Spleen (tissue), 11 donors: ENCODE data around the gene FHIT. TPM values are rescaled to one million over a fixed set of nuclear protein-coding genes. Genes with fewer than 3 reads are reported as not detected.

Source experiments
- DNase-seq: peaks from one replicate; pipeline ENCODE4 v3.0.0-alpha.2; 2020
- H3K27ac ChIP-seq, 8 donors: fragments of 200-600 bp; sonication (generic) in 7 of 8; 1 replicate in 4 of 8; 2 replicates in 4 of 8; pipeline versions ENCODE4 v1.5.0 to v1.8.0; 2016 to 2021; ENCODE audit warnings: inconsistent platforms in 4 of 8, mild to moderate bottlenecking in 4 of 8, moderate library complexity in 1 of 8
- H3K27me3 ChIP-seq, 7 donors: fragments of 200-600 bp; sonication (generic) in 6 of 7; replicated peaks in 1 of 7; 1 replicate in 4 of 7; 2 replicates in 3 of 7; pipeline versions ENCODE4 v1.5.0 to v1.8.0; 2016 to 2021; ENCODE audit warnings: inconsistent platforms in 3 of 7, mild to moderate bottlenecking in 1 of 7
- H3K36me3 ChIP-seq, 6 donors: fragments of 200-600 bp; sonication (generic) in 5 of 6; 1 replicate in 4 of 6; 2 replicates in 2 of 6; pipeline versions ENCODE4 v1.5.0 to v1.8.0; 2016 to 2021; ENCODE audit warnings: inconsistent platforms in 2 of 6
- H3K4me1 ChIP-seq, 6 donors: fragments of 200-600 bp; sonication (generic) in 5 of 6; 1 replicate in 3 of 6; 2 replicates in 3 of 6; pipeline versions ENCODE4 v1.5.0 to v1.8.0; 2016 to 2021; ENCODE audit warnings: inconsistent platforms in 3 of 6
- H3K4me3 ChIP-seq, 8 donors: fragments of 200-600 bp; sonication (generic) in 7 of 8; 1 replicate in 4 of 8; 2 replicates in 4 of 8; pipeline versions ENCODE4 v1.5.0 to v1.8.0; 2016 to 2021; ENCODE audit warnings: inconsistent platforms in 4 of 8, mild to moderate bottlenecking in 4 of 8, moderate library complexity in 2 of 8
- H3K9me3 ChIP-seq, 8 donors: fragments of 200-600 bp; sonication (generic) in 7 of 8; 1 replicate in 4 of 8; 2 replicates in 4 of 8; pipeline versions ENCODE4 v1.5.0 to v1.8.0; 2016 to 2021; ENCODE audit warnings: inconsistent platforms in 4 of 8
- CTCF ChIP-seq, 11 experiments: fragments of 200-600 bp in 7 of 11; fragments of 450-650 bp in 4 of 11; sonication (generic) in 4 of 11; IDR thresholded peaks in 8 of 11; conservative IDR thresholded peaks in 3 of 11; 1 replicate in 7 of 11; 2 replicates in 4 of 11; pipeline versions ENCODE4 v1.4.0 to v1.8.0; 2016 to 2021; ENCODE audit warnings: antibody characterized with exemption in 11 of 11, inconsistent platforms in 4 of 11, mild to moderate bottlenecking in 1 of 11
- POLR2A ChIP-seq, 3 donors: fragments of 450-650 bp; IDR thresholded peaks; one replicate each; pipeline ENCODE4 v1.5.1; 2017; ENCODE audit warnings: antibody characterized with exemption in 3 of 3, mild to moderate bottlenecking in 1 of 3
- POLR2AphosphoS5 ChIP-seq, 3 donors: sonication (generic); formaldehyde crosslinking; IDR thresholded peaks; one replicate each; pipeline ENCODE4 v1.5.1; 2017; ENCODE audit warnings: antibody characterized with exemption in 3 of 3
- WGBS, 5 donors: extraction: QIAGEN DNeasy Blood & Tissue Kit in 3 of 5; methylation state at CpG; one replicate each; pipeline versions ENCODE4 v1.1.5 to v1.1.7; 2013 to 2018; 5-methylcytosine and 5-hydroxymethylcytosine counted together
- intact Hi-C: fragments of 100-400 bp; cut with DNase I; formaldehyde crosslinking; loops from one replicate; pipeline ENCODE4 v1.15.0; 2023; ENCODE audit warnings: low total_unique reads
- polyA plus RNA-seq, 3 donors: library from polyadenylated mRNA; stranded (reverse); fragments of 200-250 nt; gene quantifications; one replicate each; pipeline ENCODE4 v1.2.1, GENCODE V29; 2013
- total RNA-seq, 7 donors: library from RNA; depleted of rRNA in 3 of 7; stranded (reverse); fragments of >200 nt in 3 of 7; fragmentation: NEBNext Ultra II Directional in 4 of 7; extraction: Animal tissue kit (Norgen Biotek cat#: 25700) in 4 of 7; gene quantifications; one replicate each; pipeline versions ENCODE4 v1.1.0 to v1.2.1, GENCODE V29; 2016 to 2021
- donor health status: healthy with polysubstance abuse.
- donor health status: DM: no; HTN: no; CAD: no; lungs with moderate emphysema.
- donor health status: DM: no; HTN: no; CAD: no.
- donor health status: Bipolar disorder and iron deficiency.
- donor health status: healthy.
- donor health status: DM: no; HTN: no; CAD: no.
- donor health status: DM: yes; HTN: yes; CAD: no.

Gene FHIT
- total and polyA plus RNA-seq, 10 donors, result 4.1 to 23.1 (median 12.2) TPM

GRCh38 chr3:59839283-59839682, 1412.0 kb downstream of the FHIT start:
- 67 to 80% (median 77%) methylated on average over 3 of the region's 3 CpGs for WGBS, 5 donors
- Histone ChIP-seq H3K9me3 (peaks cover 0 to 5% (median 0%) of the 10 kb centered on the region in 8 donors), H3K27me3 (no peaks in the 10 kb centered on the region), H3K4me3 (no peak overlapping the region), H3K27ac (peak overlapping the region in 3 of 8 donors; percentile 24 to 32 (median 31)), H3K4me1 (peaks cover 0 to 15% (median 8%) of the 10 kb centered on the region in 6 donors), H3K36me3 (no peaks in the 10 kb centered on the region)
- no peak for DNase-seq
- TF ChIP-seq POLR2A (IDR thresholded peaks at IDR 0.05) (no peak), POLR2AphosphoS5 (IDR thresholded peaks at IDR 0.05) (no peak), CTCF (IDR thresholded peaks at IDR 0.05 in 8 of 11, conservative IDR thresholded peaks at IDR 0.05 in 3 of 11) (no peak)
- intact Hi-C loops, result no loop called here

- Histone ChIP-seq H3K4me3 (no peak overlapping the region), H3K27ac (no peak overlapping the region), H3K27me3 (no peaks in the 10 kb centered on the region), H3K9me3 (peaks cover 0 to 7% (median 0%) of the 10 kb centered on the region in 8 donors), H3K36me3 (no peaks in the 10 kb centered on the region), H3K4me1 (peaks cover 0 to 15% (median 8%) of the 10 kb centered on the region in 6 donors)
- DNase-seq, result no peak
- WGBS, 5 donors, result 73 to 85% (median 81%) methylated on average over 3 of the region's 3 CpGs
- TF ChIP-seq CTCF (IDR thresholded peaks at IDR 0.05 in 8 of 11, conservative IDR thresholded peaks at IDR 0.05 in 3 of 11), result no peak
- TF ChIP-seq POLR2A (IDR thresholded peaks at IDR 0.05), result no peak
- no peak for TF ChIP-seq POLR2AphosphoS5 (IDR thresholded peaks at IDR 0.05)
- intact Hi-C loops, result no loop called here
Observed at GRCh38 chr3:59836531-59836930, 1414.7 kb downstream of the FHIT start.

- Histone ChIP-seq H3K27ac (no peak overlapping the region), H3K4me3 (no peak overlapping the region), H3K27me3 (no peaks in the 10 kb centered on the region), H3K9me3 (peaks cover 0 to 7% (median 0%) of the 10 kb centered on the region in 8 donors), H3K36me3 (no peaks in the 10 kb centered on the region), H3K4me1 (no peaks in the 10 kb centered on the region)
- TF ChIP-seq CTCF (IDR thresholded peaks at IDR 0.05 in 8 of 11, conservative IDR thresholded peaks at IDR 0.05 in 3 of 11), result no peak
- TF ChIP-seq POLR2AphosphoS5 (IDR thresholded peaks at IDR 0.05), result no peak
- no peak for TF ChIP-seq POLR2A (IDR thresholded peaks at IDR 0.05)
- no peak for DNase-seq
- 84 to 98% (median 93%) methylated on average over 3 of the region's 3 CpGs for WGBS, 5 donors
- intact Hi-C loops, result no loop called here
Observed at GRCh38 chr3:59832702-59833101, 1418.5 kb downstream of the FHIT start.

GRCh38 chr3:59832241-59832640, 1419.0 kb downstream of the FHIT start:
- 81 to 92% (median 86%) methylated on average over 3 of the region's 3 CpGs for WGBS, 5 donors
- H3K27ac ChIP-seq, result no peak overlapping the region
- no peaks in the 10 kb centered on the region for H3K27me3 ChIP-seq
- H3K9me3 ChIP-seq, result peaks cover 0 to 7% (median 0%) of the 10 kb centered on the region in 8 donors
- DNase-seq, result no peak
- H3K36me3 ChIP-seq, result no peaks in the 10 kb centered on the region
- intact Hi-C loops, result no loop called here
- TF ChIP-seq POLR2A (IDR thresholded peaks at IDR 0.05) (no peak), CTCF (IDR thresholded peaks at IDR 0.05 in 8 of 11, conservative IDR thresholded peaks at IDR 0.05 in 3 of 11) (no peak), POLR2AphosphoS5 (IDR thresholded peaks at IDR 0.05) (no peak)
- no peaks in the 10 kb centered on the region for H3K4me1 ChIP-seq
- H3K4me3 ChIP-seq, result no peak overlapping the region
